HS-27A (cell line): ENCODE results near the gene GLRX3.

Experiments used
- DNase-seq: peaks from one replicate; pipeline ENCODE4 v3.0.0-alpha.2; 2012; ENCODE audit warnings: low read depth, missing footprints

The GLRX3 gene

DNA sequence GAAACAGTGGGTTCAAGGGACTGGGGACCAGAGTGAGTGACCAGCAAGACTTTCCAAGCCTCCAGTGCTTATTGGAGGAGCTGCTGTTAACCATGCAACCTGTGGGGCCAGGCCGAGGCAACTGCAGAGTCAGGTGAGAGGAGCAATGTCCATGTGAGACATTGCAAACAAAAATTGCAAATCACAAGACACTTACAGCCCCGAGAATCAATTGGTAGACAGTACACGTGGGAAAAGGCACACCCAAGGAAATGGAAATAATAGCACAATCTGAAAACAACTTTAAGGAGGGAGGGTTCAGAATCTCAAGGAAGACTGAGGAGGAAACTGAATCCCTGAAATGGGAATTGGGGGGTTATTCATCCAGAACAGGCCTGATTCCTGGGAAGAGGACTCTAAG, 72.6 kb downstream of the GLRX3 start:
- no peak for DNase-seq

GRCh38 chr10:130212746-130213145, 76.6 kb downstream of the GLRX3 start:
- no peak for DNase-seq

DNA sequence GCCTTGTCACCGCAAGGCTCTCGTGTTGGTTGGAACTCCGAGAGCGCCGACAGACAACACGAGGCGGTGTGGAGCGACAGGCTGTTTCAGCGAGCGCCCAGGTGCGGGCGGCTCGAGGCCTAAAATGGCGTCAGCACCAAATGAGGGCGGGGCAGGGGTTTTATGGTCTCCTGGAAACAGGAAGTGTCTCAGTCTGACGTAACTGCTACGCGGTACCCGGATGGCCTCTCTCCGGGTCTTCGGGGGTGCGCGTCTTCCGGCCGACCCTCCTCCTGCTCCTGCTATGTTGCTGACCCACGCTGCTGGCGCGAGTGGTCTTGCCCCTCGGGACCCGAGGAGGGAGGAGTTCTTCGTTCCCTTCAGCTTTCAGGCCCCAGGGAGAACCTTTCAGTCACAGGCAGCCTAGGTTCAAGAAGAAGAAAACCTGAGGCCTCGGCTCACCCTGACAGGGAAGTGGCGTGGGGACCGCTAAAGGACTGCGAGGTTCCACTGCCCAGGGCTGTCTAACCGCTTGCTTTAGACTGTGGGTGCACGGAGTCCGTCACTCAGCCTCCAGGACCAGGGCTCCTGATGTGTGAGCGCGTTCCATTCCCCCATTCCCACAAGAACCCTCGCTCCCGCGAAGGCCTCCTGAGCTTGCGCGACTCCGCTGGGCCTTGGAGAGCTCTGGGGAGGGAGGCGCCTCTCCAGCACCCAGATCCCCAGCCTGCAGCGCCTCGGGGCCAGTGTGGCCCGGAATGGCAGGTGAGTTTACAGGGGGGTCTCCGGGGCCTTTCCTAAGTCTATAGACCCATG, 77.3 kb downstream of the GLRX3 start:
- DNase-seq = no peak

GRCh38 chr10:130214431-130214830, 78.2 kb downstream of the GLRX3 start:
- no peak for DNase-seq

DNA sequence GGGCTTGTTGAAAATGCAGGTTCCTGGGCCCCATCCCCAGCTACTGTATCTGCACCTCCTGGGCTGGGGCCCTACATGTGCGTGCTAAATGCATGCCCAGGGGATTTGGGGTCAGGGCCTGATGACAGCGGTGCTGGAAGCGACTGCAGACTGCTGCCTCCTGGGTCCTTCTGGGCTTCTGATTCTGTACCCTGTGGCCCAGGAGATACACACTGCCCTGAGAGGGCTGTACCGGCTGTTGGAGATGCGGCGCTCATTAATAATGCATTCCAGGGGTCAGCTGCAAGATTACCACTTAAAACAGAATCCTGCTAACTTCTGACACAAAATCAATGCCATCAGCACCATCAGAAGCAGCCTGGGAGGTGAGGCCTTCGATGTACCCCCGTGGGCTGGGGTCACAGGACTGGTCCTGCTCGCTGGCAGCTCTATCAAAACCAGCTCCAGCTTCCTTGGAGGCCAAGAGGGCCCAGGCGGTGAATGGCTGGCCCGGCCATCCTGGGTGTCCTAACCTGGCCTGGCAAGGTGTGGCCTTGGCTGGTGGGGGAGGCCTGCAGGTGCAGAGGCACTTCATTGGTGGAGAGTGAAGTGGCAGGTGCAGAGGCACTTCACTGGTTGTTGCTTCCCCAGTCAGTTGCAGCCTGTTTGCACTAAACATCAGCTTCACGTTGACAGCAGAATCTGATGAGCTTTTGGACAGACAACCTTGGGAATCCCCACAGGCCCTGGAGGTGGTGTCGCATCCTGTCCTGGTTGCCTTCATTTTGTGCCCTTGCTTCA, 79.2 kb downstream of the GLRX3 start:
- DNase-seq = no peak

DNA sequence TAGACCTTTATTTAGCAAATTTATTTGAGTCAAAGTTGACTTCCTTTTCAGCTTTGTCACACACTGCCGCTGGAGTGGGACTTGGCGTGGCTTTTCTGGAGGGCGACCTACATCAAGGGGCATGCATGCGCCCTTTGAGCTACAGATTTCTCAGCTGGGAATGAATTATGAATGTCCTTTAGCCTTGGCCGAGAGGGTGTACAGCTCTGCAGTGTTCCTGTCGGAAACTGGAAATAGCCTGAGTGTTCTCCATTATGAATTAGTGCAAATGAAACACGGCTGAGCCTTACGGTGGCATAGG, 79.7 kb downstream of the GLRX3 start:
- DNase-seq = no peak

DNA sequence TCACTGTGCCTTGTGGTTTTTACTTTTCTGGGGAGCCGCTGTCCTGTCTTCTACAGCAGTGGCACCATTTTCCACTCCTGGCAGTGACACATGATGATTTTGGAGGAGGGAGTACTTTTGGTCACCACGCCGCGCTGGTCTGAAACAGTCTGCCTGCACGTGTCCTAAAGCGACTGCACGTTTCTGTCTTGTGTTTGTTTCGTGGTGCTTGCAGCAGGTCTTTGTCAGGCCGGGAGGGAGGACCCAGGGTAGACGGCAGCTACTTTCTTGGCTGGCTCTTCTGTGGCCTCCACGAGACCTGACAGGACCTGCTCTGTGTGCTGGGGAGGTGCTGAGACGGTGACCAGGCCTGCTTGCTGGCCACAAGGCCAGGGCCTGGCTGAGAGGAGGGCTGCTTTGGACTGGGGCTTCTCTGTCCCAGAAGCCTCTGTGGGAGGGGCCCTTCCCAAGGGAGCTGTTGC, 82.0 kb downstream of the GLRX3 start:
- DNase-seq = no peak

DNA sequence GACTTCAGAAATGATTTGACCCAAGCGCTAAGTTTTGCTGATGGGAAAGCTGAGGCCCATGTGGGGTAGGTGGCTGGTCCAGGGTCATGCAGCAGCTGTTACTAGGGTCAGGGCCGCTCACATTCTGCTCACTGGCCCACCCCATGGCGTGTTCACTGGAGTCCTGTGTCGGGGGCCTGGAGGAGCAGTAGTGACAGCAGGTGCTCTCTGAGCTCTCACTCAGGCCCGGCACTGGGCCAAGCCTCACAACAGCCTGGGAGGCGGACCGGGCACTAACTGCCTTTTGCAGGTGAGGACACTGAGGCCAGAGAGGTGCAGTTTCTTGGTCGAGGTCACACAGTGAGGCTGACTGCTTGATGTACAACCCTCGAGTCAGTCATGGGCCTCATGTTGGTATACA, 82.7 kb downstream of the GLRX3 start:
- DNase-seq = no peak

- no peak for DNase-seq
Measured at GRCh38 chr10:130220251-130221185, 84.3 kb downstream of the GLRX3 start.

GRCh38 chr10:130221456-130222375, 85.5 kb downstream of the GLRX3 start:
- no peak for DNase-seq

- DNase-seq = no peak
Measured at GRCh38 chr10:130222381-130222780, 86.2 kb downstream of the GLRX3 start.

- no peak for DNase-seq
Measured at GRCh38 chr10:130224228-130224627, 88.0 kb downstream of the GLRX3 start.

GRCh38 chr10:130226012-130226411, 89.8 kb downstream of the GLRX3 start:
- DNase-seq = no peak

DNA sequence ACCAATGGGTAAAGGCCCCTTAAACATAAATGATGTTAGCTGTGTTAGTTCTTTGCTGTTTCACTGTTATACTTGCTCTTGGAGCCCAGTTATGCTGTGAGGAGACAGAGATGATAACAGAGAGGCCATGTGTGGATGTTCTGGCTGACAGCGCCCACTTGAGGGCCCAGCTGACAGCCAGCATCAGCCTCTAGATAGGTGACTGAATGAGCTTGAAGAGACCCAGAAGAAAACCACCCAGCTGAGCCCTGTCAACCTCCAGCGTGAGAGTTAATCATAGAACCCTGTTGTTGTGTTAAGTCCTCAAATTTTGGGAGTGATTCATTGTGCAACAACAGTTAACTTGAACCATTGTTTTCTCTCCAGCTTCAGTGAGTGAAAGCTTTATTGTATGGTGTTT, 91.7 kb downstream of the GLRX3 start:
- DNase-seq = no peak
